Measurements from ENCODE around the gene CUX1. TPM values are rescaled to one million over a fixed set of nuclear protein-coding genes. Genes with fewer than 3 reads are reported as not detected.
"Not testable (repeated sequence)": the region's sequence is repeated elsewhere in the genome, so short reads cannot be mapped to it uniquely, and the experiment has no call there.

Gene CUX1
- total RNA-seq, 4 donors from 2014 or later, result 40.0 to 55.9 (median 47.3) TPM

GRCh38 chr7:102009628-102010027 is 192.2 kb downstream of the CUX1 start:
- peaks cover 6 to 25% (median 10%) of the 10 kb centered on the region in 3 donors for H3K4me1 ChIP-seq
- no peak for DNase-seq
- peak overlapping the region in 2 of 4 donors; percentile 6 to 19 for H3K4me3 ChIP-seq
- no peaks in the 10 kb centered on the region for H3K9me3 ChIP-seq
- 29 to 44% methylated on average over 5 of the region's 5 CpGs for WGBS, 2 donors
- intact Hi-C loops (cut with DNase I), result no loop called here
- peaks cover 0 to 5% (median 0%) of the 10 kb centered on the region in 3 donors for H3K36me3 ChIP-seq
- peak overlapping the region; percentile 47 to 66 (median 62) for H3K27ac ChIP-seq
- no peaks in the 10 kb centered on the region for H3K27me3 ChIP-seq
- no peak for TF ChIP-seq POLR2A (IDR thresholded peaks at IDR 0.05)
- TF ChIP-seq, protein P1, sequence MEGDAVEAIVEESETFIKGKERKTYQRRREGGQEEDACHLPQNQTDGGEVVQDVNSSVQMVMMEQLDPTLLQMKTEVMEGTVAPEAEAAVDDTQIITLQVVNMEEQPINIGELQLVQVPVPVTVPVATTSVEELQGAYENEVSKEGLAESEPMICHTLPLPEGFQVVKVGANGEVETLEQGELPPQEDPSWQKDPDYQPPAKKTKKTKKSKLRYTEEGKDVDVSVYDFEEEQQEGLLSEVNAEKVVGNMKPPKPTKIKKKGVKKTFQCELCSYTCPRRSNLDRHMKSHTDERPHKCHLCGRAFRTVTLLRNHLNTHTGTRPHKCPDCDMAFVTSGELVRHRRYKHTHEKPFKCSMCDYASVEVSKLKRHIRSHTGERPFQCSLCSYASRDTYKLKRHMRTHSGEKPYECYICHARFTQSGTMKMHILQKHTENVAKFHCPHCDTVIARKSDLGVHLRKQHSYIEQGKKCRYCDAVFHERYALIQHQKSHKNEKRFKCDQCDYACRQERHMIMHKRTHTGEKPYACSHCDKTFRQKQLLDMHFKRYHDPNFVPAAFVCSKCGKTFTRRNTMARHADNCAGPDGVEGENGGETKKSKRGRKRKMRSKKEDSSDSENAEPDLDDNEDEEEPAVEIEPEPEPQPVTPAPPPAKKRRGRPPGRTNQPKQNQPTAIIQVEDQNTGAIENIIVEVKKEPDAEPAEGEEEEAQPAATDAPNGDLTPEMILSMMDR (IDR thresholded peaks at IDR 0.05), result no peak

DNA sequence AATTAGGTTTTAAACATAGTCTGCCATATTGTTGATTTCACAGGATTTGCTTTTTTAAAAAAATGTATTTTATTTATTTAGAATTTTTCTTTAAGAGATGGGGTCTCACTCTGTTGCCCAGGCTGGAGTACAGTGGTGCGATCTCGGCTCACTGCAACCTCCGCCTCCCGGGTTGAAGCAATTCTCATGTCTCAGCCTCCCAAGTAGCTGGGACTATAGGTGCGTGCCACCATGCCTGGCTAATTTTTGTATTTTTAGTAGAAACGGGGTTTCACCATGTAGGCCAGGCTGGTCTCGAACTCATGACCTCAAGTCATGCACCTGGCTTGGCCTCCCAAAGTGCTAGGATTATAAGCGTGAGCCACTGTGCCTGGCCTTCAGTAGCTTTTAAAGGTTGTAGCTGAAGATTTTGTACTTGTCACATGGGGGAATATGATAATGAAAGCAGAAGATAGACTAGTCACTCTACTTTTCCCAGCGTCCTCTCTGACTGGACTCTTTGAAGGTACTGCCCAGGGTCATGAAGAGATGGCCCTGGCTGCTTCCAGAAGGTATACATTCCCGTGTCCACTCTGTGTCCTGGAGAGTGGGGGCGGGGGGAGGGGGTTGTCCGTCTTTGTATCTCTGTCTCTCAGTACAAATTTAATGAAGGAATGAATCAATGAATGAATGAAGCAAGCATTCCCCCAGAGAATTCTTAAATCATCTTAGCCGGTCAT is 194.8 kb downstream of the CUX1 start:
- intact Hi-C loops (cut with DNase I); H3K9me3 ChIP-seq: not testable (repeated sequence)
- 87 to 91% methylated on average over 8 to 9 of the region's 13 CpGs for WGBS, 2 donors

GRCh38 chr7:102012941-102013461 is 195.6 kb downstream of the CUX1 start:
- peaks cover 0 to 5% (median 0%) of the 10 kb centered on the region in 3 donors for H3K36me3 ChIP-seq
- WGBS, 2 donors, result 64 to 79% methylated on average over 9 of the region's 9 CpGs
- TF ChIP-seq POLR2A (IDR thresholded peaks at IDR 0.05), result no peak
- TF ChIP-seq, protein P1 (IDR thresholded peaks at IDR 0.05), result no peak
- H3K4me1 ChIP-seq, result peaks cover 6 to 22% (median 10%) of the 10 kb centered on the region in 3 donors
- intact Hi-C loops (cut with DNase I), result no loop called here
- no peak for DNase-seq
- H3K27ac ChIP-seq, result no peak overlapping the region
- H3K9me3 ChIP-seq, result no peaks in the 10 kb centered on the region
- no peak overlapping the region for H3K4me3 ChIP-seq
- no peaks in the 10 kb centered on the region for H3K27me3 ChIP-seq

More for the DNA sequence above, 194.8 kb downstream of the CUX1 start:
- H3K36me3 ChIP-seq, H3K4me3 ChIP-seq, DNase-seq, H3K27me3 ChIP-seq, H3K27ac ChIP-seq: not testable (repeated sequence)
- peaks cover 6 to 25% (median 10%) of the 10 kb centered on the region in 3 donors for H3K4me1 ChIP-seq

DNA sequence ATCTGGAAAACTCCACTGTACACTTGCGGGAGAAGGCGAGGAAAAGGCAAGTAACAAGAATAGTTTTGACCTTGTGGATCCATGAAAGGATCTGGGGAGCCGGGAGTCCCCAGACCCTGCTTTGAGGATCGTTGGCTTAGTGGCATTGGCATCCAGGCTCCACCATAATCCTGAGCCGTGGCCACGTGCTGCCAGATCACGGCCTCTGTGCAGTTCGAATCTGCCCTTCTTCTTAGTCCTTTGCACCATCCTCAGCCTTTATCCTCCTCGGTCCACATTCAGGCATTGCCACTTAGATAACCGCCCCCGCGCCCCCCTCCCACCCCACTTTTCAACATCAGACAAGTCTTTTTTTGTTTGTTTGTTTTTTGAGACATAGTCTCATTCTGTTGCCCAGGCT is 201.4 kb downstream of the CUX1 start:
- Histone ChIP-seq H3K9me3 (no peaks in the 10 kb centered on the region), H3K27me3 (no peaks in the 10 kb centered on the region), H3K36me3 (peaks cover 0 to 11% (median 3%) of the 10 kb centered on the region in 3 donors), H3K4me1 (no peaks in the 10 kb centered on the region), H3K4me3 (no peak overlapping the region), H3K27ac (no peak overlapping the region)
- WGBS, 2 donors, result 74 to 96% methylated on average over 6 to 11 of the region's 12 CpGs
- TF ChIP-seq POLR2A (IDR thresholded peaks at IDR 0.05), result no peak
- TF ChIP-seq, protein P1 (IDR thresholded peaks at IDR 0.05), result no peak
- DNase-seq, result no peak
- intact Hi-C loops (cut with DNase I), result no loop called here

DNA sequence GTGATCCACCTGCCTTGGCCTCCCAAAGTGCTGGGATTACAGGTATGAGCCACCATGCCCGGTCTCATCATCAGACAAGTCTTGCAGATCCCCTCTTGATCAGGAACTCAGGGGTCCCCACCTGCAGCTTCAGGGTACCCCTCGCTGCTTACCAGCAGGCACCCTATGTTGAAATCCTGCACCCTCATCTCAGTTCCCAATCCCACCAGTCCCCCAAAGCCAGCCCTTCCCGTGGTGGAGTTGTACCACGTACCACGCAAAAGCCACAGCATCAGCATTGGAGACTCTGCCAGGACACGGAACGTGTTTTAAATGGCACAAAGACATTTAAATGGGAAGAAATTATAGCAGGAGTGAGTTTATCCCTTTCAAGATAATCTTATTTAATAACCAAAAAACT is 202.0 kb downstream of the CUX1 start:
- Histone ChIP-seq H3K36me3 (peaks cover 0 to 6% (median 3%) of the 10 kb centered on the region in 3 donors), H3K27ac (no peak overlapping the region), H3K9me3 (no peaks in the 10 kb centered on the region), H3K4me3 (no peak overlapping the region), H3K4me1 (no peaks in the 10 kb centered on the region), H3K27me3 (no peaks in the 10 kb centered on the region)
- intact Hi-C loops (cut with DNase I), result no loop called here
- WGBS, 2 donors, result 93 to 94% methylated on average over 5 to 7 of the region's 7 CpGs
- TF ChIP-seq POLR2A (IDR thresholded peaks at IDR 0.05), result no peak
- TF ChIP-seq, protein P1 (IDR thresholded peaks at IDR 0.05), result no peak
- DNase-seq, result no peak

Data from esophagus squamous epithelium (tissue), 5 donors.